CD4-positive, alpha-beta T cell treated with Interferon alpha-2 for 1 hour (primary cell): ENCODE data around the gene CTIF.

Source experiments
- DNase-seq, 2 donors: peaks; one replicate each; pipeline ENCODE4 v3.0.0-alpha.2; 2020 to 2022

CTIF gene

GRCh38 chr18:48879008-48879431, 340.2 kb downstream of the CTIF start:
- DNase-seq, result no peak

GRCh38 chr18:48880931-48881330, 342.1 kb downstream of the CTIF start:
- no peak for DNase-seq

GRCh38 chr18:48882379-48882778, 343.5 kb downstream of the CTIF start:
- no peak for DNase-seq

DNA sequence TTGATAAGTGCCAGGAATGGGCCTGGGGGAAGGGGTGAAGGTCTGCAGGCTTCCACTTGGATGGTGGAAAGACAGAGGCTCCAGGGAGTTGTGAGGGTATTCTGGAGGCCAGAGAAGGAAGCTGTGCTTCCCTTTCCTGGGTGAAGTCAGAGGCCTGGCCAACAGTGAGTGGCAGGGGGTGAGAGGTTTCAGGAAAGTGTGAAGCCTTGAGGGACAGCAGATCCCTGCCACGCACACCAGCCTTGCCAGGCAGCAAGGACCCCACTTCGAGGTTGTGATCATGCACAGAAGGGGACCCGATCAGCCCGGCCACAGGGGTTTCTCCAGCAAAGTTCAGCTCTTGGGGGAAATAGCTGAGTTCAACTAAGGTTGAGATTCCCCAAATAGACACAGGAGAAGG, 345.5 kb downstream of the CTIF start:
- DNase-seq, result no peak

DNA sequence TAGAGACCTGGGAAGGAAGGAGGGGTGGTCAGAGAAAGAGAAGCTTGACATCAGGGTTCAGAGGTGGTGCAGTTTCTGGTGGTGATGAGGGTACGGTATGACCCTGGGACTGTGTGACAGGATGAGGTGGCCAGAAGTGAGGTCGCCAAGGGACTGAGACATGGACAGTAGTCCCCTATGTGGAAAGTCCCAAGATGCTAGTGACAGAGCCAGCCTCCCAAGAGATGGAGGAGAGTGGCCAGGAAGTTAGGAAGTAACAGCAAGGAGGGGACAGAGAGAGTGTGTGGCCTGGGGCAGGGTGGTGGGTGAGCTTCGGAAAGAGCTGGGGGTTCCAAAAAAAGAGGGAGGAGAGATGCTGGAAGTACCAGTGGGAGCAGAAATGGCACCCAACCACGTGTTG, 345.9 kb downstream of the CTIF start:
- DNase-seq, result no peak

- DNase-seq, result no peak
These were observed 346.6 kb downstream of the CTIF start for GRCh38 chr18:48885266-48885923.

- DNase-seq, result no peak
These were observed 347.1 kb downstream of the CTIF start for GRCh38 chr18:48885924-48886400.

- DNase-seq, result no peak
These were observed 347.9 kb downstream of the CTIF start for GRCh38 chr18:48886520-48887293.

DNA sequence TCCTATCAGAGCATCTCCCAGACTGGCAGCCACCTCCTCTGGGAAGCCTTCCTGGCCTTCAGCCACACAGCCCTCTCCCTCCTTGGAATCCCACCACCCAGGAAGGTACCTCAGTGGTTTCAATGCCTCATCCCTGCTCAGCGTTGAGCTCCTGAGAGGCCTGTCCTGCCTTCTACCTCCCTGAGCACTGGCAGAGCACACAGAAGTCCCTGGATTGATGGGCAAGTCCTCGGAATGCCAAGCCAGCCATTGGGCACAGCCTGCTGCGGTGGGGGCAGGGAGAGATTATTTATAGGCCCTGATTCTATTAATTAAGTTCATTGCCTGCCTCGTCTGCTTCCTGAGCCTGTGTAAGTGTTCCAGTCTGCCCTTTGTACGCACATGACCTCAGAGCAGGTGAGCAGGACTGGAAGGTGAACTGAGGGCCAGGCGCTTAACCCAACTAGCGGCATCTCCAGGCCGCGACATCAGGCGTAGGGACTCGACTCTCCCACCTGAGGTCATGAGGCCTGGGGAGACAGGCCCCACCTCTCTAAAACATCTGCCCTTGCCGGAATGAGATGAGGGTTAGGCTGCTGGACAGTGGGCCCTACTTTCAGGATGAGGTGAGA, 348.6 kb downstream of the CTIF start:
- DNase-seq, result no peak

DNA sequence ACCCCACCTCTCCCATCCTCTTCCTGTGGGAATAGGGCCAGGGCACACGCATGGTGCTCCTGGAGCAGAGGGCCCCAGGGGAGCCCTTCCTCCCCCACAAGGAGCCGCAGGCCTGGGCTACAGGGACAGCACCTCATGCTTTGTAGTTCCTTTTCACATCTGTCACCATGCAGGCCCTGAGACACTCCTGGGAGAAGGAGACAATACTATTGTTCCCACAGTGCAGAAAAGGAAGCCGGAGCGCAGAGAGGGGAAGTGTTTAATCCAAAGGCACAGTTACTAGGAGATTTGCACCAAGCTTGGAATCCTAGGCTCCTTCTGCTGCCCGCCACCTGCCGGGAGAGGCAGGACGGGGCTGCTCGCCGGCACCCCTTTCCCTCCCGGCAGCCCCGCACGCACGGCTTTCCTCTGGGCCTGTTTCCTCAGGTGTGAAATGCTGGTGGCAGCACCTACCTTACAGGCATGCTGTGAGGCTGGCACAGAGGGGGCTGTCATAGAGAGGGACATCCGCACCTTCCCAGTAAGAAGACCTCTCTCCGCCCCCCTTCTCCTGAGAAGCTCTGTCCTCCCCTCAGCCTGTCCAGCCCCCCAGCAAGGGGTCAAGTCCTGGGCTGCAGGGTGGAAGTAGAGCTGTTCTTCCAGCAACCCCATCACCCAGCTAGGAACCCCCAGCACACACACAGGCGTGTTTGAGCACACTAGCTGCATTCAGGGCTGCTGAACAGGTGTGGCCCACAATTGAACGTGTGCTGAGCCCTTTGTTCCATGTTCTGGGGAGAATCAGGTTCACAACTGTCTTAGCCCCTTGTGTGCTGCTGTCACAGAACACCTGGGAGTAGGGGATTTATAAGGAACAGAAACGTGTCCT, 349.3 kb downstream of the CTIF start:
- DNase-seq, result no peak

GRCh38 chr18:48888773-48889080, 349.9 kb downstream of the CTIF start:
- no peak for DNase-seq

- no peak for DNase-seq
These were observed 350.5 kb downstream of the CTIF start for GRCh38 chr18:48889115-48889941.

GRCh38 chr18:48889981-48890762, 351.3 kb downstream of the CTIF start:
- no peak for DNase-seq

DNA sequence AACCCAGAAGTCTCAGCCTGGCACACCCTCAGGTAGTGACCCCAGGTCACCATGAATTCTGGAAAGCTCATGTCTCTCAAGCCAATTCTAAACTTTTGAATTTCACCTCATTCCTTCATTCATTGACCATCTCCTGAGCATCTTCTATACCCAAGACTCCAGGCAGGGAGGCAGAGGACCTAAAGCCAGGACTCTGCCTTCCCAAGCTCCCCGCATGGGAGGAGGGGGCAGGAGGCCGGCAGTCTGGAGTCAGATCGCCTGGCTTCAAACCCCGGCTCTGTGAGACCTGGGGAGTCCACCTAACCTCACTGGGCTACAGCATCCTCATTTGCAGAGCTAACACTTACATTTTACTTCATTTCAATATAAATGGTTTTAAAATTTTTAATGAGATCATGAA, 352.9 kb downstream of the CTIF start:
- DNase-seq, result no peak

DNA sequence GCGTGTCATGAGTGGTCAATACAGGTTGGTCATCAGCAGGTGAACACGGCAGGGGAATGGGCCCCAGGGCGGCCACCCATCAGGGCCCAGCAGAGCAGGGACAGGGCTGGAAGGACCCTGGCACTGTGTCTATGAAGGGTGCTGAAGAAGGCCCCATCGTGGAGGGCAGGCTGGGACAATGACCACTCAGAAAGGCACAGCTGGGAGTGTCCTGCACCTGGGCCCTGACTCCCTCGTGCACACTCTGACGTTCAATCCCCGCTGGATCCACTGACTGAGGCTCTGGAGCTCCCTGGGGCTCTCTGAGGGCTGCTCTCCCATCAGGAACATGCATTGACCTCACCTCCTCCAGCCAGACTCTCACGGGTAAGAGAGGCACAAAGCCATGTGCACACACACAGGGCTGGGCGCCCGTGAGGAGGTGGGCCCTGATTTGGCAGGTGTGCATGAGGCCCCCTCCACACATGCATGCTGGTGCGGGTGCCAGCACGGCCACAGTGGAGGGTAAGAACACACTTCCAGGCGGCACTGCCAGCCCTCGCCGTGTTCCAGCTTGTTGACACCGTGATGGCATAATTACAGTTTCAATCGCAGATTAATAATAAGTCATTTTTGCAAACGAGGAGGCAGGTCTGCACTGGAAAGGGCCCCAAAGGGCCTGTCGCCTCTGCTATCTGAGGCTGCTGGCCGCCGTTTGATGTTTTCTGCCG, 353.5 kb downstream of the CTIF start:
- no peak for DNase-seq

- no peak for DNase-seq
These were observed 354.3 kb downstream of the CTIF start for GRCh38 chr18:48893061-48893607.

DNA sequence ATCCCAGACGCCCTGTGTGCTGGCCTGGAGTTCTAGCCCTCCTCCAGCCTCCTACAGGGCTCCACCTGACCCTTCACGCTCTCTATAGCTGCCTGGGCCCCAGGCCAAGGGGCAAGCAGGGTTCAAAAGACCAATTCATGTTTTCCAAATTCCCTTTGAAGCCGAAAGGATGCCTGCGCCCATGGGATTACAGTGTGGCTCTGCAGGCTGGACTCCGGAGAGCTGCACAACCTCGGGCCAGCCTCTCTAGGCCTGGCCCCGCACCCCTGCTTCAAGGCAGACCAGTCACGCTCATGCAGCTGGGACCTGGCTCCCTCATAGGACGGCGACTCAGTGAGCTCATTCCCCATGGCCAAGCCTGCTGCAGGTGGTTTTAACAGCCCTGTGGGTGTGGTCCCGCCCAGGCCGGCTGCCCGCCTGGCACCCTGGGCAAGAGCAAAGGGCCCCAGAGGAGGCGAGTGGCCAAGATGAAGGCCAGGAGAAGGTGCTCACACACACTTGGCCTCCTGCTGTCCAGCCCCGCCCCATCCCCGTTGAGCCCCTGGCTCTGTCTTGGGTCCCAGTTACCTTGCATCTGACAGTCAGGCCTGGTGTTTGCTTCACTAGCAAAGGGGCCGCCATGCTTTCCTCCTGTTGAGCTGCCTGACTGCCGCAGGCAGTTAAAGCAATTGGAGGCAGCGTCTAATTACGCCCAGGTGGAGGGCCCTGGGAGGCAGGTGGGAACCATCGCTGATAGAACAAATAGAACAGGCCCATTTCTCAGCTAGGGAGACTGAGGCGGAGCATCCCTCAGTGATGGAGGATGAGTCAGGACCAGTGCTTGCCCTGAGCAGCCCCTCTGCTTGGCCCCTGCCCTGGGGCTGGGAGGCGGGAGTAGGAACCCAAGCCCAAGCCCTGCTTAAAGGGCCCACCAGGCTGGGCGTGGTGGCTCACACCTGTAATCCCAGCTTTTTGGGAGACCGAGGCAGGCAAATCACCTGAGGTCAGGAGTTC, 355.1 kb downstream of the CTIF start:
- no peak for DNase-seq

DNA sequence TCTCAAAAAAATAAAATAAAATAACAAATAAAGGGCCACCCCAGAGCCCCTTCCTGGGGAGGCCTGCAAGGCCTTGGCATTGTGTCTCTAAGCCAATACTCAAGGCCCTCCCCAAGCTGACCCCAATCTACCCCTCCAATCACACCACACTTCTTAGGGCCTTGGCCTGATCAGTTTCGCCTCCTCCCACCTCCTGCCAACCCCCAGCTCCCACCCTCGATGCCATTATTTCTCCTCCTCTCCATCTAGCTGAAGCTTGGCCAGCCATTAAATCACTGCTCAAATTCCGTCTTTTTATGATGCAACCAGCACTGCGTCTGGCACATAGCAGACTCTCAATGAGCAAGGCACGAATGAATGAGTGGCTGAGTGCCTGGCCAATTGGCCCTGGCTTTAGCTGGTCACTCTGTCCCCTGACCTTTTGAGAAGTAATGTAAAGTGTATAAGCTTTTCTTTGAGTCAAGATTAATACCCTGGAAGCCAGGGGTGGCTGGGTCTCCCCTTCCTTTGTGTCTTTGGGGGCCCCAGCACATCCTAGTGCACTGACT, 356.0 kb downstream of the CTIF start:
- DNase-seq, result no peak
